22Rv1 (cell line): ENCODE measurements around the gene HOTAIR.

Experiments used
- H3K27ac ChIP-seq: fragments of 450-650 bp; 2 replicates; pipeline ENCODE4 v1.5.1; 2017
- ZFX ChIP-seq: fragments of 450-650 bp; IDR thresholded peaks from 2 replicates; pipeline ENCODE4 v1.6.1; 2017; ENCODE audit warnings: antibody characterized with exemption, borderline replicate concordance
- TF ChIP-seq, protein P1 (sequence below): fragments of 450-650 bp; IDR thresholded peaks from 2 replicates; pipeline ENCODE4 v1.5.1; 2017; ENCODE audit warnings: mild to moderate bottlenecking

The HOTAIR gene

DNA sequence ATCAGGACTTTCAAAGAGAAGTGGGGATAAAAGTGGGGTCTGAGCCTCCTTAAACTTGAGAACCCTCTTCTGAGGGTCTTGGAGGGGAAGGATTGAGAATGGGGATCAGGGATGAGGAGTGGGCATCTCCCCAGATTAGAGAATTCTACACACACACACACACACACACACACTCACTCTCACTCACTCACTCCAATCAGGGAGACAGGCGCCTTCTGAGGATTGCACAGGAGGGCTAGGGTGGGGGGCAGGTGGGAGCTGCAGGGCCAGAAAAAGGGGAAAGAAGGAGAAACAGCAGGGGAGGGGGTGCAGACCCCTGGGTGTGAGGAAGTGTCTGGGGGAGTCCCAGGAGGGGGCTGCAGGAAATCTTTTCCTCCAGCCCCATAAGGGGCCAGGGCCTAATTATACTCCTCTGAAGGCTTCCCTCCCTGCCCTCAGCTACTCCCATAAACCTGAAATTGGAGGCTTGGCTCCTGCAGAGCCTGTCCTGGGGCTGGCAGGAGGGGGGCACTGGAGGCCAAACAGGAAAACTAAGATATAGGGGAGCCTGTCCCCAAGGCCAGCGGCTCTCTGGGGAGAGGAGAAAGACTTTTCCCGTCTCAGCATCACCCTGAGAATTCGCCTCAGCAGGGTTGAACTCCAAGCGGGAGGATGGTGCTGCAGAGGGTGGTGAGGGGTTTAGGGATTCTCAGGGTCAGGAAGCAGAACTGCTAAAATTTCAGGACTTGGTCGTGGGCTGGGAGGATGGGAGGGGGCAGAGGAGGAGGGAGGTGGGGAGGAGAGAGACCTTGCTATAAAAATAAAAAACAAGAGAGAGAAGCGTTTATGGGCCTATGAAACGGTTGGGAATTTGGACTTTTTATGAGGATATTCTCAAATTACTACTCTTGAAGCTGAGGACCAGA is 26.8 kb upstream of the HOTAIR start:
- no peak for TF ChIP-seq ZFX
- TF ChIP-seq, protein P1, sequence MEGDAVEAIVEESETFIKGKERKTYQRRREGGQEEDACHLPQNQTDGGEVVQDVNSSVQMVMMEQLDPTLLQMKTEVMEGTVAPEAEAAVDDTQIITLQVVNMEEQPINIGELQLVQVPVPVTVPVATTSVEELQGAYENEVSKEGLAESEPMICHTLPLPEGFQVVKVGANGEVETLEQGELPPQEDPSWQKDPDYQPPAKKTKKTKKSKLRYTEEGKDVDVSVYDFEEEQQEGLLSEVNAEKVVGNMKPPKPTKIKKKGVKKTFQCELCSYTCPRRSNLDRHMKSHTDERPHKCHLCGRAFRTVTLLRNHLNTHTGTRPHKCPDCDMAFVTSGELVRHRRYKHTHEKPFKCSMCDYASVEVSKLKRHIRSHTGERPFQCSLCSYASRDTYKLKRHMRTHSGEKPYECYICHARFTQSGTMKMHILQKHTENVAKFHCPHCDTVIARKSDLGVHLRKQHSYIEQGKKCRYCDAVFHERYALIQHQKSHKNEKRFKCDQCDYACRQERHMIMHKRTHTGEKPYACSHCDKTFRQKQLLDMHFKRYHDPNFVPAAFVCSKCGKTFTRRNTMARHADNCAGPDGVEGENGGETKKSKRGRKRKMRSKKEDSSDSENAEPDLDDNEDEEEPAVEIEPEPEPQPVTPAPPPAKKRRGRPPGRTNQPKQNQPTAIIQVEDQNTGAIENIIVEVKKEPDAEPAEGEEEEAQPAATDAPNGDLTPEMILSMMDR: no peak
- no peak overlapping the region for H3K27ac ChIP-seq

DNA sequence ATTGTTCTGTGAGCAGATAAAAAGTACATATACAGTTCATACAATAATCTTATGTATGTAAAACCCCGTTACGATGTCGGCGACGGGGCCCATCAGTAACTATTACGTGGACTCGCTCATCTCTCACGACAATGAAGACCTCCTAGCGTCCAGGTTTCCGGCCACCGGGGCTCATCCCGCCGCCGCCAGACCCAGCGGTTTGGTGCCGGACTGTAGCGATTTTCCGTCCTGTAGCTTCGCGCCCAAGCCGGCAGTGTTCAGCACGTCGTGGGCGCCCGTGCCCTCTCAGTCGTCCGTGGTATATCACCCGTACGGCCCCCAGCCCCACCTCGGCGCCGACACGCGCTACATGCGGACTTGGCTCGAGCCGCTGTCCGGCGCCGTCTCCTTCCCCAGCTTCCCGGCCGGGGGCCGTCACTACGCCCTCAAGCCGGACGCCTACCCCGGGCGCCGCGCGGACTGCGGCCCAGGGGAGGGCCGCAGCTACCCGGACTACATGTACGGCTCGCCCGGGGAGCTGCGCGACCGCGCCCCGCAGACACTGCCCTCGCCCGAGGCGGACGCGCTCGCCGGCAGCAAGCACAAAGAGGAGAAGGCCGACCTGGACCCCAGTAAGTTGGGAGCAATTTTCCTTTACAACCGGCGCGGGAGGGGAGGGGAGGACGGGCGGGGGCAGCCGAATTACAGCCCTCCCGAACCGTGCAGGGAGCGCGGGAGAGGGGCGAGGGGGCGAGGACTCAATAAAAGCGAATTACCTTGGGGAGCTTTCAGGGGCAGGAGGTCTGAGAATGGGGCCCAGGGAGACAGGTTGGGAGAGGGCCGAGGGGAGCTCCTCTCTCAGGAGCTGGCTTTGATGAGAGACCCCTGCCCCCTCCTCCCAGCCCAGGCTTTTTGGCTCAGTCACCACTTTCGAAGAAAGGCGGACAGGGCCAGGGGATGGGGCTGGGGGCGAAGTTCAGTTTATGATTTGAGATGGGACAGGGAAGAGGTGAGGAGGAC is 25.7 kb upstream of the HOTAIR start, which contains the start of gene HOXC9:
HOXC9 (plus strand) TSS at position 46 of the 999 bp plus-strand sequence; CDS start at position 74, 28 bp downstream.
- TF ChIP-seq, protein P1: no peak
- TF ChIP-seq ZFX: no peak
- peak within 1 kb of the TSS; percentile 86 for H3K27ac ChIP-seq

DNA sequence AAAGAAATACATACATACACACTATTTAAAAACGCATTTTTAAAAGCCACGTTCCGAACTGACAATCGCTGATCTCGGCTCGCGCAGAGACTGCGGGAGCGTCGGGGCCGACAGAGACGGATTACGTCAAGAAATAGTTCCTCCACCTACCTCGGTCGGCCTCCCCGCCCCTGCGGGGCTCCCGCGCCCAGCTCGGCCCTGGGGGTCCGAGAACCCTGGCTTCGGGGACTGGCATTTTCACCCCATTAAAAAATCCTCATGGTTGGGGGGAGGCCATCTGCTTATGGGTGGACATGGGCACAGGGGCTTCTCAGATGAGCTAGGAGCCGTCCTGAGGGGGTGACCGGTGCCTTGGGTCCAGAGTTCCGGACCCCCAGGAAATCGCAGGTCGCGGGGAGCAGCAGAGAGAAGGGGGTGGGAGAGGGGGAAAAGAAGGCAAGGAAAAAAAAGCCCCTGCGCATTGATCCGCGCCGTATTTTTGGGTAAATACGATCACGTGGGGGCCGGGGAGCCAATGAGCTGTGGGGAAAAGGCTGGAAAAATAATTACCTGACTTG is 24.9 kb upstream of the HOTAIR start:
- TF ChIP-seq, protein P1: no peak
- TF ChIP-seq ZFX: no peak
- H3K27ac ChIP-seq: peak overlapping the region; percentile 86

DNA sequence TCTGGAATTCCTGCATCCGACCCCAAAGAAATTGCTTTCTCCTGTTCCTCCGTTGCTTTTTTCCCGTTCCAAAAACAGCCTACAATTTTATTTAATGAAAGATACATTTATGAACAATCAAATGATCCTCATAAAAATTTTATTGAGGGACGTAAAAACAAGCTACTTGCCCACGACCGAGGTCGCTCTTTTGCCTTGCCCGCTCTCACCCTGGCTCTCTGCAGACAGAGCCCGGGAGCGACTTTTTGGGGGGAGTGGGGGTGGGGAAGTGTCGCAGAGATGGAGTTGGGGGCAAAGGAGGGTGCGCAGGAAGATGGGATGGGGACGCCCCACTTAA is 24.1 kb upstream of the HOTAIR start:
- TF ChIP-seq ZFX: no peak
- TF ChIP-seq, protein P1: no peak
- H3K27ac ChIP-seq: peak overlapping the region; percentile 86

DNA sequence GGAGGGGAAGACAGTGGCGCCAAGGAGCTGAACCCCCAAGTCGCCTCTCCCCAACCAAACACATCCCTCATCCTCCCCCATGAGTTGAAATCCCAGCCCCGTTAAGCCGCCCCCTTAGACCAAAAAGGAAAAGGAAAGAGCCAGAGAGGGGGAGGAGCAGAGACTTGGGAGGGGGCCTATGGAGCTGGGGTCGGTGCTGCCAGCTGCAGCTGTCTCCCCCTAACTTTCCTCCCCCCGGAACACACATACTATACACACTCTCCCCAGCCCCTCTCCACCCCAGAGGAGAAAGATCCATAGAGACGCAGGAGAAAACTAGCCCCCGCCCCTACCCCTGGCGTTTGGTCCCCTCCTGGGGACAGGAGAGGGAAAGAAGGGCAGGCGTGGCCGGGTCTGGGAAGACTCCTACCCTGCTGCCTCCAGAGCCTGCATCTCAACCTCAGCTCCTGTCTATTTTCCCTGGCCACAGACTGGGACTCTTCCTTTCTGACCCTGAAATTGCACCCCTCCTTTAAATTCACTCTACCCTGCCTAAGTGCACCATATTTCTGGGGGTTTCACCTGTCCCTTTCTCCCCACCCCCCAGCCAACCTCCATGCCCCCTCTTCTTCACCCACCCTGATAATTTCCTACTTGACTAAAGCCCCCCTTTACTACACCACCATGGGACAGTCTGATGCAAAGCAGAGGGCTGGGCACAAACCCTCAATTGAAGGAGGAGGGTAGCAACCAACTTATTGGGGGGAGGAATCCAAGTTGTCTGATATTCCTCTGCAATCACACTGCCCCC is 23.6 kb upstream of the HOTAIR start:
- peak overlapping the region; percentile 86 for H3K27ac ChIP-seq

More for the DNA sequence above, 23.6 kb upstream of the HOTAIR start:
- TF ChIP-seq ZFX: no peak
- TF ChIP-seq, protein P1: no peak
